ENCODE results near the gene TMEM205. TPM values are rescaled to one million over a fixed set of nuclear protein-coding genes. Genes with fewer than 3 reads are reported as not detected.

The TMEM205 gene
- total RNA-seq, 2 experiments from 2014 or later: 39.9 to 58.9 TPM

DNA sequence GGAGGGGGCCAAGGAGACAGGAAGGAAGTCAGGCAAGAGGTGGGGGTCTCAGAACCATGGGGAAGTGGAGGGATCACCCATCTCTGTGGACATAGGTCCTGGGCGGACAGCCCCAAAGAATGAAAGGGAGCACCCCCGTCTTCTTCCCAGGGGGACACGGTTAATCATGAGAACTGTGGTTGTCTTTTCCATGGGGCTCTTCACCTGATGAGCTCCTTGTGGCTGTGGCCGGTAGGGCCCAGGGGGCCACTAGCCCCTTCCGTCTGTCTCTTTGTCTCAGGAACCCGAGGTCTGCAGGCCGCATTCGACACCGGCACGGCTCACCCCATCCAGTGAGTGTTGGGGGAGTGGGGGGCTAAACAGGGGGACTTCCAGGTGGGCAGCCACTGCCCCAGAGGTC, 17.8 kb upstream of the TMEM205 start:
- Histone ChIP-seq H3K79me2 (ENCODE audit: insufficient read depth, low read depth, low read length) (no peaks in the 10 kb centered on the region), H4K20me1 (ENCODE audit: insufficient read depth, low read length) (no peaks in the 10 kb centered on the region), H3K9me3 (ENCODE audit: low read length) (no peaks in the 10 kb centered on the region), H3K27ac (ENCODE audit: low read depth, low read length, poor library complexity, severe bottlenecking) (no peak overlapping the region), H3K36me3 (ENCODE audit: insufficient read depth, low read length) (peaks cover 5% of the 10 kb centered on the region), H3K4me2 (ENCODE audit: low read length) (no peak overlapping the region), H3K4me1 (ENCODE audit: insufficient read depth, low read length, poor library complexity, severe bottlenecking) (no peaks in the 10 kb centered on the region), H3K4me3 (ENCODE audit: low read depth, low read length, poor library complexity, severe bottlenecking) (no peak overlapping the region), H3K9me2 (ENCODE audit: insufficient read depth, low read length) (no peaks in the 10 kb centered on the region), H2AFZ (ENCODE audit: low read length) (no peak overlapping the region)
- intact Hi-C loops (cut with micrococcal nuclease; ENCODE audit: unreplicated experiment): no loop called here
- TF ChIP-seq CTCF (conservative IDR thresholded peaks at IDR 0.05; ENCODE audit: low read length) (no peak), EZH2phosphoT487 (IDR thresholded peaks at IDR 0.05; ENCODE audit: borderline replicate concordance, low read depth, low read length) (no peak)
- ChIA-PET CTCF (ENCODE audit: unreplicated experiment) (no interaction called here), POLR2A (no interaction called here)
- DNase-seq (ENCODE audit: low spot score): no peak
- BruUV-seq (replicated peaks): no TSS peak

- Histone ChIP-seq H4K20me1 (ENCODE audit: insufficient read depth, low read length) (no peaks in the 10 kb centered on the region), H3K9me3 (ENCODE audit: low read length) (no peaks in the 10 kb centered on the region), H3K36me3 (ENCODE audit: insufficient read depth, low read length) (no peaks in the 10 kb centered on the region), H3K4me1 (ENCODE audit: insufficient read depth, low read length, poor library complexity, severe bottlenecking) (no peaks in the 10 kb centered on the region), H3K4me2 (ENCODE audit: low read length) (no peak overlapping the region), H3K27ac (ENCODE audit: low read depth, low read length, poor library complexity, severe bottlenecking) (no peak overlapping the region), H3K9me2 (ENCODE audit: insufficient read depth, low read length) (no peaks in the 10 kb centered on the region), H3K79me2 (ENCODE audit: insufficient read depth, low read depth, low read length) (no peaks in the 10 kb centered on the region), H3K4me3 (ENCODE audit: low read depth, low read length, poor library complexity, severe bottlenecking) (no peak overlapping the region), H2AFZ (ENCODE audit: low read length) (no peak overlapping the region)
- DNase-seq (ENCODE audit: low spot score): no peak
- BruUV-seq (replicated peaks): no TSS peak
- TF ChIP-seq CTCF (conservative IDR thresholded peaks at IDR 0.05; ENCODE audit: low read length): no peak
- TF ChIP-seq EZH2phosphoT487 (IDR thresholded peaks at IDR 0.05; ENCODE audit: borderline replicate concordance, low read depth, low read length): no peak
- ChIA-PET CTCF (ENCODE audit: unreplicated experiment) (no interaction called here), POLR2A (interaction anchor here (1.1 kb wide), 1 partner anchor 12 kb away, joined by 3 read pairs; no protein-coding TSS in a partner anchor)
- intact Hi-C loops (cut with micrococcal nuclease; ENCODE audit: unreplicated experiment): no loop called here
Observed at GRCh38 chr19:11361771-11362731, 16.0 kb upstream of the TMEM205 start.
